Neutrophil (primary cell): ENCODE results near the gene UBA52.
A peak's percentile ranks its signal among the peaks of the same experiment; 100 is the strongest.
"Not testable (repeated sequence)": the region's sequence is repeated elsewhere in the genome, so short reads cannot be mapped to it uniquely, and the experiment has no call there.

Experiments used
- H3K27ac ChIP-seq: fragments of 200-600 bp; sonication (generic); 2 replicates; pipeline ENCODE4 v1.5.1; 2016; ENCODE audit warnings: mild to moderate bottlenecking, moderate library complexity
- H3K27me3 ChIP-seq: fragments of 200-600 bp; sonication (generic); 2 replicates; pipeline ENCODE4 v1.6.0; 2016; ENCODE audit warnings: mild to moderate bottlenecking
- H3K36me3 ChIP-seq: fragments of 200-600 bp; sonication (generic); 2 replicates; pipeline ENCODE4 v1.5.1; 2017
- H3K4me1 ChIP-seq, 2 experiments: fragments of 200-600 bp in 1 of 2; sonication (generic) in 1 of 2; 1 replicate in 1 of 2; 2 replicates in 1 of 2; pipeline versions ENCODE4 v1.5.1 to v1.6.1; 2013 to 2016; ENCODE audit warnings: low read depth in 1 of 2, low read length in 1 of 2, mild to moderate bottlenecking in 1 of 2, moderate library complexity in 1 of 2; ENCODE audit not compliant: control insufficient read depth in 1 of 2, insufficient read depth in 1 of 2
- H3K4me3 ChIP-seq, 2 experiments: fragments of 200-600 bp in 1 of 2; sonication (generic) in 1 of 2; 1 replicate in 1 of 2; 2 replicates in 1 of 2; pipeline ENCODE4 v1.5.1; 2013 to 2016; ENCODE audit warnings: low read depth in 1 of 2, low read length in 1 of 2, mild to moderate bottlenecking in 1 of 2, moderate library complexity in 1 of 2
- H3K9me3 ChIP-seq: fragments of 200-600 bp; sonication (generic); 2 replicates; pipeline ENCODE4 v1.5.1; 2016
- CTCF ChIP-seq: fragments of 200-600 bp; sonication (generic); IDR thresholded peaks from 2 replicates; pipeline ENCODE4 v1.5.1; 2016; ENCODE audit warnings: antibody characterized with exemption

Gene UBA52

GRCh38 chr19:18589380-18590272 is 18.0 kb downstream of the UBA52 start:
- Histone ChIP-seq H3K27ac (peak overlapping the region; percentile 87), H3K4me1 (peaks cover 28 to 29% of the 10 kb centered on the region in 2 experiments), H3K4me3 (peak overlapping the region; percentile 91 to 94), H3K36me3 (no peaks in the 10 kb centered on the region), H3K27me3 (peaks cover 20% of the 10 kb centered on the region), H3K9me3 (no peaks in the 10 kb centered on the region)
- peak; percentile 47 for TF ChIP-seq CTCF

DNA sequence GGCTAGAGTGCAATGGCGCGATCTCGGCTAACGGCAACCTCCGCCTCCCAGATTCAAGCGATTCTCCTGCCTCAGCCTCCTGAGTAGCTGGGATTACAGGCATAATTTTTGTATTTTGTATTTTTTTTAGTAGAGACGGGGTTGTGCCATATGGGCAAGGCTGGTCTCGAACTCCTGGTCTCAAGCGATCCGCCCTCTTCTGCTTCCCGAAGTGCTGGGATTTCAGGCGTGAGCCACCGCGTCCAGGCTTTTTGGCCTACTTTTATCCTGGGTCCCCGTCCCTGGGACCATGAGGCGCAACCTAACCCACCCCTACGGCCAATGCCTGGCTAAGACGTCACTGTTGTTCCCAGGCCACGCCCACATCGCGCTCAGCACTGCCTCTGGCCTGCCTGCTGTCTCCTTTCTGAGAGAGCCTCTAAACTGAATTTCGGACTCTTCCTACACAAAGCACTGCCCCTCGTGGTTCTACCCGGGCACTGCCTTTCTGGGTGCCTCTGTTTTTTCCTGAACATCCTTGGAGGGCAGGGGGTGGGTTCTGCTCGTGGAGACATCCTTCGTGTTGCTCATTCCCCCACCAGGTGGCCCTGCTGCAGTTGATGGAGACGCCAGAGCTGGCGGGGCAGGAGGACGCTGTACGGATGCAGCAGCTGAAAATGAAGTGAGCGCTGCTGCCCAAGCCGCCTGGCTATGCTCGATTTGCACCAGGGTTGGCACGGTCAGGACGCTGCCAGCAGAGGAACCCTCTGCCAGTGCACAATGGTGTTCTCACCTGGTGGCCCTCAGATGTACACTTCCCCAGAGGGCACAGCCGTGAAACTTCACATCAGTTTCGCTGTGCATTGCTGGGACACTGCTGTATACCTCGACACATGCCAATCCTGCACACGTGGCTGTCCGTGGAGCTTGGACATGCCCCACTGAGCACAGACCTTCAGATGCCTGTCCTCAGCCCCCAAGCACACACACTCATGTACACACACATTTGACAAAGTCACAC is 18.9 kb downstream of the UBA52 start:
- Histone ChIP-seq H3K27ac (no peak overlapping the region), H3K4me1 (peaks cover 33 to 34% of the 10 kb centered on the region in 2 experiments), H3K4me3 (peak overlapping the region in 1 of 2 experiments; percentile 91)

GRCh38 chr19:18591735-18592385 is 20.2 kb downstream of the UBA52 start:
- no peak for TF ChIP-seq CTCF
- no peak overlapping the region for H3K4me3 ChIP-seq
- no peaks in the 10 kb centered on the region for H3K9me3 ChIP-seq
- no peak overlapping the region for H3K27ac ChIP-seq
- peaks cover 42% of the 10 kb centered on the region for H3K27me3 ChIP-seq
- peaks cover 34 to 38% of the 10 kb centered on the region in 2 experiments for H3K4me1 ChIP-seq
- no peaks in the 10 kb centered on the region for H3K36me3 ChIP-seq

More for the DNA sequence above, 18.9 kb downstream of the UBA52 start:
- Histone ChIP-seq H3K36me3 (no peaks in the 10 kb centered on the region), H3K27me3 (peaks cover 29% of the 10 kb centered on the region), H3K9me3 (no peaks in the 10 kb centered on the region)
- TF ChIP-seq CTCF, result no peak

DNA sequence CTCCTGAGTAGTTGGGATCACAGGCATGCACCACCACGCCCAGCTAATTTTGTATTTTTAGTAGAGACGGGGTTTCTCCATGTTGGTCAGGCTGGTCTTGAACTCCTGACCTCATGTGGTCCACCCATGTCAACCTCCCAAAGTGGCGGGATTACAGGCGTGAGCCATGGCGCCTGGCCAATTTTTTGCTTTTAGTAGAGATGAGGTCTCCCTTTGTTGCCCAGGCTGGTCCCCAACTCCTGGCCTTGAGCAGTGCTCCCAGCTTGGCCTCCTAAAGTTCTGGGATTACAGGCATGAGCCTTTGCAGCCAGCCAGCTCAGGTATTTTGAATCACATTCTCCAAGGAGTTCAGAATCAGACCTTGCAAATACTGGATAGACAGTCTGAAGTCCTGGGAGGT is 21.1 kb downstream of the UBA52 start:
- not testable (repeated sequence) for H3K9me3 ChIP-seq, H3K4me3 ChIP-seq, H3K27ac ChIP-seq, H3K36me3 ChIP-seq
- H3K4me1 ChIP-seq, result peaks cover 37 to 40% of the 10 kb centered on the region in 2 experiments
- H3K27me3 ChIP-seq, result peaks cover 49% of the 10 kb centered on the region

DNA sequence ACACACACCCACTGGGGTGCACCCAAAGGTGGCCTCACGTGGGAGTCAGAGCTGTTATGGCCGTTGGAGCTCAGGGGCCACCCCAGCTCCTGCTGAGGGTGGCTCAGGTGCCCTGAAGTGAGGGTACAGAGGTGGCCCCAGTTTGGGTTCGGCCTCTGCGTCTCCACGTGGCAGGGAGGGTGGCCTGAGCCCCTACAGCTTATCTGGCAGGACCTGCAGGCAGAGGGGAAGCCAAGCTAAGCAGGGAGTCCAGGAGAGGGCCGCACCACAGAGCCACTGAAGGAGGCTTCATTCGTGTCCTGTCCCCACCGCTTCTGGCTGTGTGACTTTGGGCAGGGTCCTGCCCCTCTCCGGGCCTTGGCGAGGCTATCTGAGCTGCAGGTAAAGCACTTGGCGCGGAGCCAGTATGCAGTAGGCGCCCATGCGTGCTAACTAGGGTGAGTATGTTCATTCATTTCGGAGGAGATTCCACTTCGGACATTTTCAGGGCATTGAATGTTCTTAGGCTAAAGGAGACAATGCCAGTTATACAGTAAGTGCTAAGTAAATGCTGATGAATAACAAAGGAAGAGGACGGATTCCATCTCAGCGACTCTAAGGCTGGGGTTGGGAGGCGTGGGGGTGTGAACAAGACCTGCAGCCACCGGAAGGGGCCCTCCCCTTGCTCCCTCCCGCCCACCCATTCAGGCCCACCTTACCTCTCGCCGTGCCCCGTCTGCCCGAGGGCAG is 21.9 kb downstream of the UBA52 start:
- Histone ChIP-seq H3K4me3 (no peak overlapping the region), H3K4me1 (peaks cover 29 to 32% of the 10 kb centered on the region in 2 experiments), H3K27me3 (peaks cover 57% of the 10 kb centered on the region), H3K9me3 (no peaks in the 10 kb centered on the region), H3K27ac (peak overlapping the region; percentile 57), H3K36me3 (no peaks in the 10 kb centered on the region)
- TF ChIP-seq CTCF, result no peak
